Smooth muscle cell (in vitro differentiated cells): Measurements from ENCODE around the gene ATOSA. TPM values are rescaled to one million over a fixed set of nuclear protein-coding genes. Genes with fewer than 3 reads are reported as not detected.

Source experiments
- DNase-seq: peaks from one replicate; lab custom pipeline; 2025; ENCODE audit not compliant: unreplicated experiment; lab: John Stamatoyannopoulos, UW
- H2AFZ ChIP-seq: fragments of 200-600 bp; sonication (generic); 2 replicates; pipeline ENCODE4 v1.6.0; 2016; ENCODE audit warnings: antibody characterized with exemption, low read depth, mild to moderate bottlenecking
- H3F3A ChIP-seq: fragments of 200-600 bp; sonication (generic); 2 replicates; pipeline ENCODE4 v1.6.0; 2017; ENCODE audit warnings: antibody characterized with exemption, low read depth
- H3K27ac ChIP-seq: fragments of 200-600 bp; sonication (generic); 2 replicates; pipeline ENCODE4 v1.5.1; 2016; ENCODE audit warnings: low read depth, mild to moderate bottlenecking
- H3K27me3 ChIP-seq: fragments of 200-600 bp; sonication (generic); 2 replicates; pipeline ENCODE4 v1.6.1; 2016; ENCODE audit warnings: low read depth, mild to moderate bottlenecking
- H3K36me3 ChIP-seq: fragments of 200-600 bp; sonication (generic); 2 replicates; pipeline ENCODE4 v1.5.1; 2016; ENCODE audit warnings: low read depth
- H3K4me1 ChIP-seq: fragments of 200-600 bp; sonication (generic); 2 replicates; pipeline ENCODE4 v1.5.1; 2016; ENCODE audit warnings: low read depth
- H3K4me2 ChIP-seq: fragments of 200-600 bp; sonication (generic); 2 replicates; pipeline ENCODE4 v1.6.0; 2016; ENCODE audit warnings: mild to moderate bottlenecking
- H3K4me3 ChIP-seq: fragments of 200-600 bp; sonication (generic); 2 replicates; pipeline ENCODE4 v1.5.1; 2016; ENCODE audit warnings: mild to moderate bottlenecking
- H3K79me2 ChIP-seq: fragments of 200-600 bp; sonication (generic); 2 replicates; pipeline ENCODE4 v1.6.0; 2016; ENCODE audit warnings: low read depth, mild to moderate bottlenecking
- H3K9ac ChIP-seq: fragments of 200-600 bp; sonication (generic); 2 replicates; pipeline ENCODE4 v1.6.0; 2016; ENCODE audit warnings: low read depth
- H3K9me3 ChIP-seq: fragments of 200-600 bp; sonication (generic); replicated peaks from 2 replicates; pipeline ENCODE4 v1.5.1; 2016; ENCODE audit warnings: low read depth
- H4K20me1 ChIP-seq: fragments of 200-600 bp; sonication (generic); 2 replicates; pipeline ENCODE4 v1.6.0; 2016; ENCODE audit warnings: low read depth
- CTCF ChIP-seq: fragments of 200-600 bp; sonication (generic); IDR thresholded peaks from 2 replicates; pipeline ENCODE4 v1.5.1; 2017; ENCODE audit warnings: borderline replicate concordance, mild to moderate bottlenecking, antibody characterized with exemption; ENCODE audit not compliant: insufficient read depth, poor library complexity, severe bottlenecking
- WGBS: methylation state at CpG from one replicate; pipeline ENCODE4 v1.1.7; 2016; ENCODE audit warnings: low lambda C conversion rate; 5-methylcytosine and 5-hydroxymethylcytosine counted together
- polyA plus RNA-seq: library from polyadenylated mRNA; unstranded; fragments of >200 nt; fragmentation: Nextera tagmentation; extraction: Ambion mirVana; gene quantifications from 2 replicates; pipeline ENCODE4 v1.2.1, GENCODE V29; 2016
- total RNA-seq: library from RNA; depleted of rRNA; stranded (reverse); fragments of >200 nt; gene quantifications from 2 replicates; pipeline ENCODE4 v1.2.3, GENCODE V29; 2014

The ATOSA gene
- total and polyA plus RNA-seq, 2 experiments from 2014 or later: 12.3 to 45.1 TPM

GRCh38 chr15:52657338-52657737 lies 21.9 kb downstream of the ATOSA start:
- Histone ChIP-seq H3K4me3 (no peak overlapping the region), H3F3A (peaks cover 20% of the 10 kb centered on the region), H4K20me1 (no peaks in the 10 kb centered on the region), H3K27me3 (no peaks in the 10 kb centered on the region), H3K4me2 (no peak overlapping the region), H2AFZ (no peak overlapping the region), H3K79me2 (peaks cover 3% of the 10 kb centered on the region), H3K9ac (no peak overlapping the region), H3K27ac (peak overlapping the region; percentile 15), H3K36me3 (peaks cover 5% of the 10 kb centered on the region), H3K9me3 (no peaks in the 10 kb centered on the region), H3K4me1 (peaks cover 34% of the 10 kb centered on the region)
- WGBS: 51% methylated on average over 1 of the region's 1 CpG
- TF ChIP-seq CTCF: no peak
- DNase-seq: no peak

GRCh38 chr15:52656412-52656811 lies 22.8 kb downstream of the ATOSA start:
- no peak for TF ChIP-seq CTCF
- DNase-seq: no peak

GRCh38 chr15:52653431-52653964 lies 25.7 kb downstream of the ATOSA start:
- Histone ChIP-seq H3K27me3 (no peaks in the 10 kb centered on the region), H3K27ac (peak overlapping the region; percentile 96), H3K4me1 (peaks cover 60% of the 10 kb centered on the region), H3K4me3 (no peak overlapping the region), H4K20me1 (no peaks in the 10 kb centered on the region), H3F3A (peaks cover 24% of the 10 kb centered on the region), H3K36me3 (no peaks in the 10 kb centered on the region), H3K9me3 (no peaks in the 10 kb centered on the region), H2AFZ (no peak overlapping the region), H3K4me2 (peak overlapping the region; percentile 85), H3K79me2 (peaks cover 18% of the 10 kb centered on the region), H3K9ac (peak overlapping the region; percentile 65)
- TF ChIP-seq CTCF: no peak
- DNase-seq: no peak
- 14% methylated on average over 5 of the region's 5 CpGs for WGBS

More at GRCh38 chr15:52656412-52656811, 22.8 kb downstream of the ATOSA start:
- peaks cover 24% of the 10 kb centered on the region for H3F3A ChIP-seq
- peaks cover 41% of the 10 kb centered on the region for H3K4me1 ChIP-seq
- peaks cover 4% of the 10 kb centered on the region for H3K36me3 ChIP-seq
- H3K27ac ChIP-seq: peak overlapping the region; percentile 96
- H3K27me3 ChIP-seq: no peaks in the 10 kb centered on the region
- H3K4me2 ChIP-seq: no peak overlapping the region
- peaks cover 3% of the 10 kb centered on the region for H3K79me2 ChIP-seq
- H4K20me1 ChIP-seq: no peaks in the 10 kb centered on the region
- no peaks in the 10 kb centered on the region for H3K9me3 ChIP-seq
- no peak overlapping the region for H3K4me3 ChIP-seq
- H3K9ac ChIP-seq: no peak overlapping the region
- H2AFZ ChIP-seq: no peak overlapping the region

GRCh38 chr15:52652984-52653383 lies 26.2 kb downstream of the ATOSA start:
- Histone ChIP-seq H3K27me3 (no peaks in the 10 kb centered on the region), H3F3A (peaks cover 24% of the 10 kb centered on the region), H3K4me1 (peaks cover 60% of the 10 kb centered on the region), H3K36me3 (no peaks in the 10 kb centered on the region), H2AFZ (no peak overlapping the region), H3K79me2 (peaks cover 20% of the 10 kb centered on the region), H4K20me1 (no peaks in the 10 kb centered on the region), H3K4me3 (peak overlapping the region; percentile 48), H3K9me3 (no peaks in the 10 kb centered on the region), H3K9ac (peak overlapping the region; percentile 65), H3K4me2 (peak overlapping the region; percentile 85), H3K27ac (peak overlapping the region; percentile 96)
- no peak for TF ChIP-seq CTCF
- 10% methylated on average over 5 of the region's 5 CpGs for WGBS
- DNase-seq: no peak
